ENCODE measurements around the gene SLC25A30.
"Not testable (repeated sequence)": the region's sequence is repeated elsewhere in the genome, so short reads cannot be mapped to it uniquely, and the experiment has no call there.

SLC25A30 gene

DNA sequence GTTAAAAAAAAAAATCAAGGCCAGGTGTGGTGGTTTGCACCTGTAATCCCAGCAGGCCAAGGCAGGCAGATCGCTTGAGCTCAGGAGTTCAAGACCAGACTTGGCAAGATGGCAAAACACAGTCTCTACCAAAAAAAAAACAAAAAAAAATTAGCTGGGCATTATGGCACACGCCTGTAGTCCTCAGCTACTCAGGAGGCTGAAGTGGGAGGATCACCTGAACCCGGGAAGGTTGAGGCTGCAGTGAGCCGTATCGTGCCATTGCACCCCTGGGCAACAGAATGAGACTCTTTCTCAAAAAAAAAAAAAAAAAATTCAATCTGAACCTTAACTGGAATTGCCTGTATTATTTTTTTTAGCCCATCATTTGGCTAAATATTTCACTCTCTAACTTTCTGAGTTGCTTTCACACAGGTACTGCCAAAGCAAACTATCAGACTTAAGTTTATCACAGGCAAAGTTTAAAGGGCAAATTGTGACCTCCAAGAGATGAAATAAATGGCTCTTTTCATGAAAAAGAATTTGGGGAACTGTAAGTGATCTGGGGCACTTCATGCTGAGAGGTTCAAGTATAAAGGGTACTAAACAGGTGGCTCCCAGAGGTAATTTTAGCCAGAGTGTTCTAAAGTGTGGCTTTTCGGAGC is 14.7 kb upstream of the SLC25A30 start:
- DNase-seq: no peak

DNA sequence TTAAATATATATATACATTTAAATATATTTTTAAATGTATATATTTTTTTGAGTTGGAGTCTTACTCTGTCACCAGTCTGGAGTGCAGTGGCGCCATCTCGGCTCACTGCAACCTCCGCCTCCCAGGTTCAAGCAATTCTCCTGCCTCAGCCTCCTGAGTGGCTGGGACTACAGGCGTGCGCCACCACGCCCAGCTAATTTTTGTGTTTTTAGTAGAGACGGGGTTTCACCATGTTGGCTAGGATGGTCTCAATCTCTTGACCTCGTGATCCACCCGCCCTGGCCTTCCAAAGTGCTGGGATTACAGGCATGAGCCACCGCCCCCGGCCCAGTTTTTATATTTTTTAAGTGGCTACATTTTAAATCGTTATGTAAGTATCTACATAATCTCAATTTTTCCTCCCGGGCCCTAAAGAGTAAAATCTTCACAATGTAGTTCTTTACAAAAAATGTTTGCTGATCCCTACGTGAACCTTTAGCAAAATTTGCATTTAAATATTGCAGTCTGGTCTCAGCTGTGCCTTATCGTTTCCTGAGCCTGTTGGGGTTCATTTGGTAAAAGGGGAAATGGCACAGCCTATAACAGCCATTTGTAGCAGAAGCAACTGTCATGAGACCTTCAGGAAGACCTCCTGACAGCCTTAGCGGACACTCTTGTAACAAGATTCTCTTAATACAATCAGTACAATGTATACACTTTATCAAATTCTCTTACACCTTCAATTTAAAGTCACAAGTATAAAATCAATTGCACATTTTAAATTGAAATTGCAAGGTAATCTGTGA is 8.1 kb upstream of the SLC25A30 start:
- DNase-seq: not testable (repeated sequence)

DNA sequence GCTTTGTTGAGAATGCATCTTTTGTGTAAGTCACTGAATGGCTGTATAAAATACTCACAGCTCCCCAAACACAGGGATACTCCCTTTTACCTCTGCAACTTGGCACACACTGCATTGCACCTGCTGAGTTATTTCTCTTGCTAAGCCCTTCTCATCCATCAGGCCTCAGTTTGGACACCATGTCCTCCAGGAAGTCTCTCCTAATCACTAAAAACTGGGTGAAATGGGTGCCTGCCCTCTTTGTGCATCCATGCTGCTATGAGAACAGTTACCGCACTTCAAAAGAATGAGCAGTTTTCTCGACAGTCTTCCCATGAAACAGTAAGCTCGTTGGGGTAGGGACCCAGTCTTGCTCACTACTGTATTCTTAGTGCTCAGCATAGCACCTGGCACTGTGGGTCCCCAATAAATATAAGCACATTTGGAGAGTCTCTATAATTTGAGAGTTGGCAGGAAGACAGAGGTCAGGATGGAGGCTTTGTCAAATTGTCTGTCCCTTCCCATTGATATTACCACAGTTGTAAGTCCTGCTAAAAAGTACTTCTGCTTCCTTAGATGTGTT is 4.6 kb upstream of the SLC25A30 start:
- no peak for DNase-seq

DNA sequence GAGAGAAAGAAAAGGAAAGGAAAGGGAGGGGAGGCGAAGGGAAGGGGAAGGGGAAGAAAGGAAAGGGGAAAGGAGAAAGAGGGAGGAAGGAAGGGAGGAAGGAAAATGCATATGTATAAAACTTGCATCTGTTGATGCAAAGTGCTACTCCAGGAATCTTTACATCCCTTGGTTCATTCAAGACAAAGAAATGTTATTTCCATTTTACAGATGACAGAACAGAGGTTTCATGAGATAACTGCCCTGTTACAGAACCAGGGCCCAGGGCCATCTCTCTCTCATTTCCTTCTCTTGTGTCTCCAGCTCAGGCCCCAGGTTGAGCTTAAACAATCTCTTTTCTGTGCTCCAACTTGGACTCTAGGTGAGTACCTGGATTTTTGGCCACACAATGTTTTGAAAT is 1.8 kb upstream of the SLC25A30 start:
- no peak for DNase-seq

DNA sequence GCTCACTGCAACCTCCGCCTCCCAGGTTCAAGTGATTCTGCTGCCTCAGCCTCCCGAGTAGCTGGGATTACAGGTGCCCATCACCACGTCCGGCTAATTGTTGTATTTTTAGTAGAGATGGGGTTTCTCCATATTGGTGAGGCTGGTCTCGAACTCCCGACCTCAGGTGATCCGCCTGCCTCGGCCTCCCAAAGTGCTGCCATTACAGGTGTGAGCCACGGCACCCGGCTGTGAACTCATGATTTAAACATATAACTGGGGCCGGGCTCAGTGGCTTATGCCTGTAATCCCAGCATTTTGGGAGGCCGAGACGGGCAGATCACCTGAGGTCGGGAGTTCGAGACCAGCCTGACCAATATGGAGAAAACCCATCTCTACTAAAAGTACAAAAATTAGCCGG is 1.2 kb upstream of the SLC25A30 start:
- not testable (repeated sequence) for DNase-seq

DNA sequence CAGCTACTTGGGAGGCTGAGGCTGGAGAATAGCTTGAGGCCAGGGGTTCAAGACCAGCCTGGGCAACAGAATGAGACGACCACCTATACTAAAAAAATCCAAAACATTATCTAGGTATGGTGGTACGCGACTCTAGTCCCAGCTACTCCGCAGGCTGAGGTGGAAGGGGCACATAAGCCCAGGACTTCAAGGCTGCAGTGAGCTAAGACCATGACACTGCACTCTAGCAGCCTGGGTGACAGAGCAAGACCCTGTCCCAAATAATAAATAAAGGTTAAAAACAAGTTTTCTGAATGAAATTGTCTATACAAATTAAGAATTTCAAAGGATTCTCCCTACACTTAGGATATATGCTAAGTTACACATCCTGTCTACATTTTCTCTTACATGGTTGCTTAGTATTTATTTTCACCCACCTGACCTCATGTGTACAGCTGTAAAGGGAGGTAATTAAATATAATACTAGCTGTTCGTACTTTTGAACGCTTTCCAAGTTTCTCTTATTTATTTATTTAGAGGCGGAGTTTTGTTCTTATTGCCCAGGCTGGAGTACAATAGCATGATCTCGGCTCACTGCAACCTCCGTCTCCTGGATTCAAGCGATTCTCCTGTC is 1.6 kb downstream of the SLC25A30 start:
- DNase-seq: no peak

DNA sequence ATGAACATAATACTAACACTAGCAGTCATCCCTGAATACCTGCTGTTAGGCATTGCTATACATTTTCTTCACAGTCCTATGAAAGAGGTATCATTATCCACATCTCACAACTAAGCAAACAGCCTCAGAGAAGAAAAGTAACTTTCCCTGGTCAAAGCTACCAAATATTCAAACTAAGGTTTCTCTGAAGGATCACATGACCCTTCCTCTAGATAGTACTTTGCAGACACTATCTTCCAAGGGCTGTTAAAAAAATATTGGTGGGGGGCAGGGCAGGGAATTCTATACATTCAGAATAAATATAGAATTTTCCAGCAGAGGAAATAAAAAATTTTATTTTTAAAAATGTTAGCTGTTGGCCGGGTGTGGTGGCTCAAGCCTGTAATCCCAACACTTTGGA is 3.1 kb downstream of the SLC25A30 start:
- DNase-seq: no peak

DNA sequence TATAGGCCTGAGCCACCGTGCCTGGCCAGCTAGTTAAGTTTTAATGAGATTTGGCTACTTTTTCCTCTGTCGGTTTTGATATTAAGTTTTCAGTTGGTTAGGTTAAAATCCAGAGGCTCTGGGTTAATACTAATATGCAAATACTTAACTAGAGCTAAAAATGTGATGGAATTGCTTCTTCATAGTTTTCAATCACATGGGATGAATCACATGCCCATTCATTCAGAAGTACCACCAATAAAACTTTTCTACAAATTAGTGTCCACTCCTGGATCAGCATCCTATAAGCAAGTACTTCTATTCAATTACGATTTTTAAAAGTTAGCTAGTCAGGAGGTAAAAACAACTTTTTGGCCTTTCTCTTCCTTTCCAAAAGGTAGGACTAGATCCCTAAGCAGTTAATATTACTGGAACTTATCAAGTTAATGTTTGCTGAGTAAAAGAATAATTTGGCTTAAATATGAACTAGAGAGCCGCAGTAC is 4.3 kb downstream of the SLC25A30 start:
- no peak for DNase-seq

DNA sequence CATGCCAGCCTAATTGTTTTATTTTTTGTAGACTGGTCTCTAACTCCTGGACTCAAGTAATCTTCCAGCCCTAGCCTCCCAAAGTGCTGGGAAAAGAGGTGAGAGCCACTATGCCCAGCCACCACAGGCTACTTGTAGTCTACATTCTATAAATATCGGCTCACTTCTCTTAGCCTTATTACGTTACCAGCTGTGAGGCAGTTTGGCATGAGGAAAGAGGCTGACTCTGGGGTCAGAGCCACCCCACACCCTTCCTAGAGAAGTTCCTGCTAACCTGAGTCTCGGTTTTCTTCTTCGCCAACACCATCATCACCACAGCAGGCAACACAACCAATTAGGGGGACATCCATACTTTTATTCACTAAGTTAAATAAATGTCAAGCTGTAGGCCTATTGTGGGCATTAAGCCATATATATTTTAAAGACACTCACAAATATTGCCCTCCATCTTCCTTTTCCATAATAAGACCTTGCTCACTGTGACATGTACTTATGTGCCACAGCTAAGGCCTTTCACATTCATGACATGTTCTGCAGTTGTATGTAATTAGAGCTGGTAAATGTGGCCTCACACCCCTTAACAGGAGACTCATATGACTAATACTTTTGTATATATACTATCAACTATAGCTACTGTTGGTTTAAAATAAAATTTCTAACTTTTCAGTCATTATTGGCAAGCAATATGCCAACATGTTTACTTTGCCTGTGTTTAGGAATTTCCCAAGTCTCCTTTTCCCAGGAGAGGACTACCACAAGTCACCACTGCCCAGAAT is 5.7 kb downstream of the SLC25A30 start:
- DNase-seq: no peak

DNA sequence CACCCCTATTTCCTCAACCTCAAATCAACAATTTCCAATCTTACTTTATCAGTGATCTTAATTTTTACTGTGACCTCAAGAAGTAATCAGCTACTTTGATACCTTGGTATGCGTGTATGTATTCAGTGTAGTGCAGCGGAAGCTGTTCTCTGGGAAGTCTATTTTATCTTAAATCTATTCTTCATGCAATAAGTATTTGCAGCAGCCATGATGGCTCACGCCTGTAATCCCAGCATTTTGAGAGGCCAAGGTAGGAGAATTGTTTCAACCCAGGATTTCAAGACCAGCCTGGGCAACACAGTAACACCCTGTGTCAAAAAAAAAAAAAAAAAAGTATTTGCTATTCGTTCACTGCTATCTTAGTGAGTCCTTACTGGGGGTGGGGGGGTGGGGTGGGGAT is 6.5 kb downstream of the SLC25A30 start:
- no peak for DNase-seq

DNA sequence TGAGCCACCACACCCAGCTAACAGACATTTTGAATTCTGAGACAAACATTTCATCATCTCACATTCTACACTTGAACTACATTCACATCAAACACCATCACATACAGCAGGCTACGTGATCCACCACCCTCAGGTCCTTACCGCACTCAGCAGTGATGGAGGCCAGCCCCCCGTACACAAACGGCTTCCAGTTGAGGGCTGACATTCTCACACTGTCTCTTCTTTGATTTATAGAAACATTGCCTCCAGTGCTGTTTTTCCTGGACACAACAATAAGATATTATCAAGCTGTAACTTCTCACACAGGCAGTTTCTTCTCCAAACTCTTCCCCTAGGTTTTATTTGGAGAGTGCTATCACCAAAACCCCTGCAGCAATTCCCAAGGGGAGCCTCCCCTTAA is 7.0 kb downstream of the SLC25A30 start:
- DNase-seq: no peak

DNA sequence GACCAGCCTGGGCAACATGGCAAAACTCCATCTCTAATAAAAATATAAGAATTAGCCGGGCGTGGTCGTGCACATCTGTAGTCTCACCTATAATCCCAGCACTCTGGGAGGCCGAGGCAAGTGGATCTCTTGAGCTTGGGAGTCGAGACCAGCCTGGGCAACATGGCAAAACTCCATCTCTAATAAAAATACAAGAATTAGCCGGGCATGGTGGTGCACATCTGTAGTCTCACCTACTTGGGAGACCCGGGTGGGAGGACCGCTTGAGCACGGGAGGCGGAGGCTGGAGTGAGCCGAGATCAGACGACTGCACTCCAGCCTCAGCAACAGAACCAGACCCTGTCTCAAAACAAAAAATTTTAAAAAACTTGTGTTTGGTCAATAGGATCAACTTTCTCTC is 7.7 kb downstream of the SLC25A30 start:
- DNase-seq: no peak

DNA sequence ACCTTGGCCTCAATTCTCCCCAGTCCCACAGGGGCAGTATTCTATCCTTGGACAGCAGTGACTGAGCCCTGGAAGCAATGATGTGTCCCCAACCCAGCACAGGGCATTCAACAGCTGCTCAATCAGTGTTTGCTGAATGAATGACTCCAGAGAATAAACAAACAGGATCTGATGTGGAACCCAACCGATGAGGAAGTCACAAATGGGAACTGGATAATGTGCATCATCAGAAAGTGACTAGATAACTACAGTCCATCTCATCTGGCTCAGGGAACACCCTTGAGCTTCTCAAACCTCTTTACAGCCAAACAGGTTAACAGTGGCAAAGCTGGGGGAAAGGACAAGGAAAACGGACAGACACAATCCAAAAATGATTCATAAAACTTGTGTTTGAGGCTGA is 8.2 kb downstream of the SLC25A30 start:
- no peak for DNase-seq

DNA sequence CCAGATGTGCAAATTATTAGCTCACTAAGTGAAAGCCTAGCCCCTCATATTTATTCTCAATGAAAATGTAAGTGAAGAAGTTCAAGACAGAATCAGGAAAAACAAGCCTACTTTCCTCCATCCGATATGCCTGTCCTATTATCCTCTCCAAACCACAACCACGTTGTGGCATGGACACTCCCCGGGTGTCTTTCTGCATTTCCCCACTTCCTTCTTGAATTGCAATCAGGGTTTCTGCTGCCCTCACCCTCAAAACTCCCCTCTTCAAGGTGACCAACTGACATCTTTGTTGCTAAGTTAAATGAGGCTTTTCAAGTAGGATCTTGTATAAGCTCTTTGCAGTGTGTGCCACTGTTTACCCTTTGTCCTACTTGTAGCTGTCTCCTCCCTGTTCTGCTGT is 11.8 kb downstream of the SLC25A30 start:
- no peak for DNase-seq

DNA sequence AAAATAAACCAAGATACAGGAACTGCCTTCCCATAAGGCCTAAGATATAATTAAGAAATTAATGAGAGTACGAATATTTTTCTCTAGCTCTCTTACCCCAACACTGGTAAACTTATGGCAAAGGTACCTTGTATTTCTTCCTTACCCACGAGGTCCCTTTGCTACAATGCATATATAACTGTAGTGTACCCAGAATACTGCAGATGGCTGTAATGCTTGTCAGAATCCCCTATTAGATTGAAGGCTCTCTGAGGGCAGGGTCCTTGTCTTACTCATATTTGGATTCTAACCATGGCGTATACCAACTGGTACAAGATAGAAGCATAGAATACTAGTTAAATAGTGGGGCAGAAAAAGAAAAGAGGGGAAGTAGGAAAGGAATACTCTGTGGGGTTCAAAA is 15.1 kb downstream of the SLC25A30 start:
- no peak for DNase-seq

DNA sequence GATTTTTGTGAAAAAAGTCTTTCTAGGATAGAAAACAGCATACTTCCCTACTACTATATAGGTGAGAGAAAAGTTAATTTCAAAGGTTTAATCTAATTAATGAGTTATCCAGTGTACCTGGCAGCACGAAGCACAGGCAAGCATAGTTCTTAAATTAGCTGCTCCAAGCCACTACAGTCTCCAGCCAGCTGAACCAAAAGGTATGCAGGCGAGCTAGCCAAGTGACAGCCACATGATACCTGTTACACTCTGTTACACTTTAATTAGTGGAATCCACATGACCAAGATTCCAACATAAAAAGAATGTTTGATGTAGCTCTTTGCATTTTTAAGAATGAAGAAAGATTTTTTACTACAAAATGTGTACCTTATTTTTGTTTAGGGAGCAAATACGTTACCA is 15.5 kb downstream of the SLC25A30 start:
- no peak for DNase-seq

DNA sequence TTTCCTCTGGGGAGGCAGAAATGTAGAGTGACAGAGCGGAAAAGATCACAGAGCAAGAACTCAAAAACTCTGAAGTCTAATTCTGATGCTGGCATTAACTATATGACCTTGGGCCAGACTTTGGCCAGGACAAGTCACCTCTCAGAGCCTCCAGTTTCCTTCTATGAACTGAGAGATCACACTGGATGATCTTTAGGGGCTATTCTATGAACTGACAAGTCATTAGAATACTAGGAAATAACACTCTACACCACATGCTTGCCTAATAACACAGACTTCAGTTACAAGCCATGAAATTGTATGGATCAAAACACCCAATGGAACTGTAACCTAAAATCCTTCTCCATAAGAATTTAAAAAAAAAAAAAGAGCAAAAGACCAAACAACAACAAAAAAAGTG is 16.9 kb downstream of the SLC25A30 start:
- DNase-seq: no peak

DNA sequence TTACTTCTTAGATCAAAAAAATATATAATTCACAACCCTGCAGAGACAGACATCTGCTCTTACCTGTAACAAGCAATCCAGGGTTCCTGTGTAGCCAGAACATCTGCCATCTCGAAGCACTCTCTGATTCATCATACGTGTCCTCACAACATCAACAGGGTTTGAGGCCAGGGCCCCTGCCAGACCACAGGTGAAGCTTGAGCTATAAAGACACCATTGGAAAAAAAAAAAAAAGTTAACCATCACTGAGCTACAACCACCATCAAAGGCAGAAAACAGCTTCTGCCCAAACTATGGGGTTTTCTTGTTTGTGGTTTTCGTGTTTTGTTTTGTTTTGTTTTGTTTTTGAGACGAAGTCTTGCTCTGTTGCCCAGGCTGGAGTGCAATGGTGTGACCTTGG is 19.3 kb downstream of the SLC25A30 start:
- peak; percentile 60 for DNase-seq

DNA sequence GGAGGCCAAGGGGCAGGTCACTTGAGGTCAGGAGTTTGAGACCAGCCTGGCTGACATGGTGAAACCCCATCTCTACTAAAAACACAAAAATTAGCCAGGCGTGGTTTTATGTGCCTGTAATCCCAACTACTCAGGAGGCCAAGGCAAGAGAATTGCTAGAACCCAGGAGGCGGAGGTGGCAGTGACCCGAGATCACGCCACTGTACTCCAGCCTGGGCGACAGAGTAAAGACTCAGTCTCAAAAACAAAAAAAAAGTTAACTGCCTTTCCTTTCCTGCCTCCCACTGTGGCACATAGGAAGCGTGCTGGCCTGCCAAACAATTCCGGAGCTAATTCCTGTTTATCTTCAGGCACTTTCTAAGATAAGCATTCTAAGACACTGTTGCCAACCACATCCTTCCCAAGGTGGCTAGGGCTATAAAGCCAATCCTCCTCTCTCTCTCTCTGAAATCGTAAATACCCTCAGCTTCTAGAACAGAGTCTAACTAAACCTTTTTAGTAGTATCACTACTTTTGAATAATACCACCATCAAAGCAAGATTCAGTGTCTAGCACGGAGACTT is 21.6 kb downstream of the SLC25A30 start:
- DNase-seq: peak; percentile 12

DNA sequence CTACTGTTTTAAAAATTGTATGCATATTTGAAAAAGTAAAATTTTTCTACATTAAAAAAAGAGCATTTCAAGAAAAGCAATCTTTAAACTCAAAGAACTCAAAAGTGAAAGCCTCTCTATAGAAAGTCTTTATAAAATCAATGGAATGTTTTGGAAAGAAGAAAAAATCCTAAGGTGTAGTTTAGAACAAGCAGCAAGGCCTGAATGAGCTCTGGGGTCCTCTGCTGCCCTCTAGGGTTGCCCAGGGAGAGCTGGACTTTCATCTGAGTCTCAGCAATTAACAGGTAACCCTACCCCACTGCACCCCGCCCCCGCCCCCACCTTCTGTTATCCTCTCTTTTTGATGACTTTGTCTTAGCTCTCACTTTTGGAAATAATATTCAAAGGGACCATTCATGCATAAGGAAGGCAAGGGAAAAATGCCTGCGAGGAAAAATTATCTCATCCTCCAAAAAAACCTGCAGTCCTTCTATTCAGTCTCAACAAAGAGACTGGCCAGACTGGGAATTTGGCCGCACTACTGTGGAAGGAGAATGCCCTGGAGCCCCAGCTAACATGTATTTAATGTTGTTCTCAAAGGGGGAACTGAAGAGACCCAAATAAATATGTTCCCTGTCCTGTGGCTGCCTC is 24.1 kb downstream of the SLC25A30 start:
- DNase-seq: peak; percentile 52

DNA sequence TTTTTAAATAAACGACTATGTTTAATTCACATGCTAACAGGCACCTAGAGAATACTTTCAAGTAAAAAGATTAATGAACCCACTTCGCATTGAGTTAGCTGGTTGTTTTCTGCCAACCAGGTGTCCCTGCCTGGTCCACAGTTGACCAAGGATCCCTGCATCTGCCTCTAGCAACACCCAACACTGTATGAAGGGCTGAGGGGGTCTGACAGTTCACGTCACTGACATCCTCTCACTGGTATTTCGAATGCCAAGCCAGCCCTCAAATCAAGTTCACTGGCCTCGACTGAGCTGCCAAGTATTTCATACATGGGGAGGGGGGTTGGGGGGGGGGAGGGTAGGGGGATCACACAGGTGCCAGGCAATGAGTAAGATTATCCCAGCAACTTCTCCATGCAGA is 25.4 kb downstream of the SLC25A30 start:
- no peak for DNase-seq

DNA sequence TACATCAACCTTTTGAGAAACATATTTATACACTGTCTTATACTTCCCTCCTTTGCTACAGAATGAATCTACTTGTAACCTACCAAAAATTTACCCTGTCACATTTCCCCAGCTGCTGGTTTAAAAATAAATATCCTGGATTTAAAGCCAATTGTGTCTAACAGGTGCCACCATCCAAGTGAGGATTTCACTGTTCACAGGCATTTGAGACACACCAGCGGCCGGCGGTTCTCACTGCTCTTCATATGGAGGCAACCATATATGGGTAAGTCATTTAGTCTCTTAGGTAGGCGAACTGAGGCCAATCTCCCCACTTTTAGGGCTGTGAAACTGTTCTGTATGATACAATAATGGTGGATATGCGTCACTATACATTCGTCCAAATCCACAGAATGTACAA is 26.2 kb downstream of the SLC25A30 start:
- no peak for DNase-seq

Measured in CD4-positive, alpha-beta T cell treated with Interleukin-21 for 1 hour (primary cell).